ENCODE results near the gene CSH2.

- TF ChIP-seq CTCF (IDR thresholded peaks at IDR 0.05) (peak in 5 of 7 experiments; percentile 21 to 96 (median 92)), POLR2A (IDR thresholded peaks at IDR 0.05) (no peak), POLR2AphosphoS5 (IDR thresholded peaks at IDR 0.05) (no peak), EP300 (IDR thresholded peaks at IDR 0.05) (no peak)
Measured at GRCh38 chr17:63911657-63912100, 38.2 kb upstream of the CSH2 start.
